ENCODE results near the gene GLB1L.

Gene GLB1L

GRCh38 chr2:219210886-219211362, 34.3 kb downstream of the GLB1L start:
- in situ Hi-C loops (cut with MboI; ENCODE audit: low sequenced_read_pairs, unreplicated experiment), result no loop called here
- TF ChIP-seq, protein P1, sequence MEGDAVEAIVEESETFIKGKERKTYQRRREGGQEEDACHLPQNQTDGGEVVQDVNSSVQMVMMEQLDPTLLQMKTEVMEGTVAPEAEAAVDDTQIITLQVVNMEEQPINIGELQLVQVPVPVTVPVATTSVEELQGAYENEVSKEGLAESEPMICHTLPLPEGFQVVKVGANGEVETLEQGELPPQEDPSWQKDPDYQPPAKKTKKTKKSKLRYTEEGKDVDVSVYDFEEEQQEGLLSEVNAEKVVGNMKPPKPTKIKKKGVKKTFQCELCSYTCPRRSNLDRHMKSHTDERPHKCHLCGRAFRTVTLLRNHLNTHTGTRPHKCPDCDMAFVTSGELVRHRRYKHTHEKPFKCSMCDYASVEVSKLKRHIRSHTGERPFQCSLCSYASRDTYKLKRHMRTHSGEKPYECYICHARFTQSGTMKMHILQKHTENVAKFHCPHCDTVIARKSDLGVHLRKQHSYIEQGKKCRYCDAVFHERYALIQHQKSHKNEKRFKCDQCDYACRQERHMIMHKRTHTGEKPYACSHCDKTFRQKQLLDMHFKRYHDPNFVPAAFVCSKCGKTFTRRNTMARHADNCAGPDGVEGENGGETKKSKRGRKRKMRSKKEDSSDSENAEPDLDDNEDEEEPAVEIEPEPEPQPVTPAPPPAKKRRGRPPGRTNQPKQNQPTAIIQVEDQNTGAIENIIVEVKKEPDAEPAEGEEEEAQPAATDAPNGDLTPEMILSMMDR (IDR thresholded peaks at IDR 0.05; ENCODE audit: borderline replicate concordance, control extremely low read depth, extremely low read depth, insufficient read depth, missing control alignments), result no peak
- no peak for DNase-seq (ENCODE audit: low spot score)

DNA sequence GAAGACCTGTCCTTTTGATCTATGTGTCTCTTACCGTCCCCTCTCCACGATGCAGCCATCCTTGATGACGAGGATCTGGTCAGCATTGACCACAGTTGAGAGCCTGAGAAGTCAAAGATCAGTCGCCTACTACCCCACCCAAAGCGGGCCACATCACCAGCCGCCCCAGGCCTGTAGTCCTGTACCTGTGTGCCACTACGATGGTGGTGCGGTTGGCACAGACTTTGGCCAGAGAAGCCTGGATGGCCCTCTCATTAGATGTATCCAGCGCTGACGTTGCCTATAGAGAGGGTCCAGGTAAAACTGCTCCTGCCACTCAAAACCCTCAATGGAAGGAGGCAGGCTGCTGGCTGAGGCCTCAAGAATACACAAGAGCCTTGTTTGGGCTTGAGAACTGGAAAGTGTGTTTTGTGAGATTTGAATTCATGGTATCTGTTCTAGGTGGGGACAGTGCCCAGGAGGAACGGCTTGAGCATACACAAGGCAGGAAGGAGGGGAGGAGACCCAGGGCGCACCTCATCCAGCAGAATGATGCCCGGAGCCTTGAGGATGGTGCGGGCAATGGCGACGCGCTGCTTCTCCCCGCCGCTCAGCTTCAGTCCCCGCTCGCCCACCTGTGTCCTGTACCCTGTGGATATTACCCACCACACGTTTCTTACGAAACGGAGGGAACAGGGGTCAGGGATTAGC, 34.9 kb downstream of the GLB1L start:
- in situ Hi-C loops (cut with MboI; ENCODE audit: low sequenced_read_pairs, unreplicated experiment), result no loop called here
- no peak for DNase-seq (ENCODE audit: low spot score)
- TF ChIP-seq, protein P1 (IDR thresholded peaks at IDR 0.05; ENCODE audit: borderline replicate concordance, control extremely low read depth, extremely low read depth, insufficient read depth, missing control alignments), result no peak

DNA sequence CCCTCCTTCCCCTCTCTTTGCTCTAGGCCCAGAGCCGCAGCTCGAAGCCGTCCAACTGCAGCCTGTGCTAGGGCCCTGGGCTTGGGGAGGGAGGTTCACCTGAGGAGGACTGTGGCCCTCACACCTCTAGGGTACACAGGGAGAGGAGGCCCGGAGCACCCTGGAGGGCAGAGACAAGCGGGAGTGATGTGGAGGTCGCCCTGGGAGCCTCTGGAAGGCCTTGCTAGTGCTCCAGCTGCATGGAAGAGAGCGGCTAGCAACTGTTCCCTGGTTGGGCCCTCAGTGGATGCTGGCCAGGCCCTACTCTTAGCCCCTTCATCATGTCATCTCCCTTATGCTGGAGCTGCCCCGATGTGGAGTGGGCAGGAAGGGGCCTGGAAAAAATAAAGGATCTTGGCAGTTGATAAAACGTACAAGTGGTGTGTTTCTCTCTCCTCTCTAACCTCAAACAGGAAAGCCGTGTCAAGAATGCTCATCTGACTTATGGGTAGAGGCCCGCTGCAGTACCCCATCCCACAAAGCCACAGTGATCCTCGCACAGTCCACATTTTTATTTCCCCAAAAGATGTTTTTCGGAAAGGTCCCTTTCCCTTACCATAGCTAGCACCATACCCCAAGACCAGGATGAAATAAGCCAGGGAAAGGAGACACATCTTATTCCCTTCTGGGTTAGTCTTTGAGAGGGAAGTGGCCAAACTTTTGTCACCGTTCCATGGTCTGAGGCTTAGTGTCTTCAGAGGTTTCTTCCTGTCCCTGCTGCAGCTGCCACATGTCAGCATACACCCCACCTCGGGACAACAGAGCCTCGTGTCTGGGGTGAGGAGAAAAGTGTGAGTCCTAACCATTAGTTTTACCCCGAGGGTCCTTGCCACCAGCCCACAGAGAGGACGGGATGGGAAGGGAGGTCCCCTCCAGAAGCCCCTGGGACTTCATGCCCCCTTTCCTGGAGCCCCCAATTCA, 35.7 kb downstream of the GLB1L start:
- no peak for DNase-seq (ENCODE audit: low spot score)
- TF ChIP-seq, protein P1 (IDR thresholded peaks at IDR 0.05; ENCODE audit: borderline replicate concordance, control extremely low read depth, extremely low read depth, insufficient read depth, missing control alignments), result no peak
- in situ Hi-C loops (cut with MboI; ENCODE audit: low sequenced_read_pairs, unreplicated experiment), result no loop called here

GRCh38 chr2:219207884-219208740, 37.1 kb downstream of the GLB1L start:
- no peak for DNase-seq (ENCODE audit: low spot score)
- in situ Hi-C loops (cut with MboI; ENCODE audit: low sequenced_read_pairs, unreplicated experiment), result no loop called here
- TF ChIP-seq, protein P1 (IDR thresholded peaks at IDR 0.05; ENCODE audit: borderline replicate concordance, control extremely low read depth, extremely low read depth, insufficient read depth, missing control alignments), result no peak

- TF ChIP-seq, protein P1 (IDR thresholded peaks at IDR 0.05; ENCODE audit: borderline replicate concordance, control extremely low read depth, extremely low read depth, insufficient read depth, missing control alignments), result no peak
- no peak for DNase-seq (ENCODE audit: low spot score)
- in situ Hi-C loops (cut with MboI; ENCODE audit: low sequenced_read_pairs, unreplicated experiment), result no loop called here
These were observed 37.9 kb downstream of the GLB1L start for GRCh38 chr2:219207134-219207883.
